Activated CD4-positive, alpha-beta memory T cell treated with anti-CD3 and anti-CD28 coated beads for 36 hours (primary cell): Measurements from ENCODE around the gene BCL11A. TPM values are rescaled to one million over a fixed set of nuclear protein-coding genes. Genes with fewer than 3 reads are reported as not detected.

Source experiments
- CTCF ChIA-PET: fragments of 350-600 bp; sonication (Branson Sonifier 250); formaldehyde crosslinking; loops from one replicate; lab custom pipeline; 2021; ENCODE audit warnings: antibody characterized with exemption, inconsistent platforms; lab: Charles Lee
- POLR2A ChIA-PET: fragments of 350-600 bp; sonication (Branson Sonifier 250); formaldehyde crosslinking; loops from one replicate; lab custom pipeline; 2021; ENCODE audit warnings: antibody characterized with exemption; lab: Charles Lee
- DNase-seq: peaks from one replicate; pipeline ENCODE4 v3.0.0-alpha.2; 2020
- H3K27ac Mint-ChIP-seq: one replicate; pipeline ENCODE4 v1.8.0; 2021; ENCODE audit warnings: mixed read lengths
- H3K27me3 Mint-ChIP-seq: one replicate; pipeline ENCODE4 v1.8.0; 2021; ENCODE audit warnings: mixed read lengths
- H3K36me3 Mint-ChIP-seq: one replicate; pipeline ENCODE4 v1.8.0; 2021; ENCODE audit warnings: mixed read lengths
- H3K4me1 Mint-ChIP-seq: one replicate; pipeline ENCODE4 v1.8.0; 2021; ENCODE audit warnings: low read depth, mixed read lengths
- H3K4me3 Mint-ChIP-seq: one replicate; pipeline ENCODE4 v1.8.0; 2021; ENCODE audit warnings: mild to moderate bottlenecking, mixed read lengths
- H3K9me3 Mint-ChIP-seq: one replicate; pipeline ENCODE4 v1.8.0; 2021; ENCODE audit warnings: mixed read lengths
- intact Hi-C: fragments of 100-400 bp; cut with micrococcal nuclease; formaldehyde crosslinking; loops from one replicate; pipeline ENCODE4 v1.15.1; 2023
- total RNA-seq, 2 experiments: library from RNA; stranded (reverse); gene quantifications; one replicate each; pipeline ENCODE4 v1.2.3, GENCODE V29; 2021

The BCL11A gene
- total RNA-seq, 2 experiments from 2014 or later: not detected

DNA sequence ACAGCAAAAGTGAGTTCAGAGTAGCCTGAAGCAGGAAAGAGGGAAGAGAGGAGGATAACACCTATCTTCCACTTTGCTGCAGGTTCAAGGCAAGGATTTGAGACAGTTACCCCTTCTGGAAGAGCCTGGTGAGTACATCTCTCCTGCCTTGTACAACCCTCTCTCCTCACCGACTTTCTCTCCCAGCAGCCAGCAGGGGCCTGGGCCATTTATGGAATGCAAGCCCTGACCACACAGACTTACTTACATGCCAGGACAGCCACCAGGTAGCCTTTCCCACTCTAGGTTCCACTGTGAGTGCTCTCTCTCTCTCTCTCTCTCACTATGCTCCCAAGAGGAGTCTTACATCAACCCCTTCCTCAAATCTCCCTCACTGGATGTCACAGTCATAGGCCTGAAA, 57.0 kb downstream of the BCL11A start:
- POLR2A ChIA-PET: no interaction called here
- Mint-ChIP-seq H3K27ac (no peak overlapping the region), H3K27me3 (peaks cover 5% of the 10 kb centered on the region), H3K36me3 (no peaks in the 10 kb centered on the region), H3K9me3 (no peaks in the 10 kb centered on the region), H3K4me3 (no peak overlapping the region), H3K4me1 (no peaks in the 10 kb centered on the region)
- CTCF ChIA-PET: interaction anchor here (1.2 kb wide), 1 partner anchor 85 kb away, joined by 4 read pairs; no protein-coding TSS in a partner anchor
- no peak for DNase-seq
- intact Hi-C loops: no loop called here

DNA sequence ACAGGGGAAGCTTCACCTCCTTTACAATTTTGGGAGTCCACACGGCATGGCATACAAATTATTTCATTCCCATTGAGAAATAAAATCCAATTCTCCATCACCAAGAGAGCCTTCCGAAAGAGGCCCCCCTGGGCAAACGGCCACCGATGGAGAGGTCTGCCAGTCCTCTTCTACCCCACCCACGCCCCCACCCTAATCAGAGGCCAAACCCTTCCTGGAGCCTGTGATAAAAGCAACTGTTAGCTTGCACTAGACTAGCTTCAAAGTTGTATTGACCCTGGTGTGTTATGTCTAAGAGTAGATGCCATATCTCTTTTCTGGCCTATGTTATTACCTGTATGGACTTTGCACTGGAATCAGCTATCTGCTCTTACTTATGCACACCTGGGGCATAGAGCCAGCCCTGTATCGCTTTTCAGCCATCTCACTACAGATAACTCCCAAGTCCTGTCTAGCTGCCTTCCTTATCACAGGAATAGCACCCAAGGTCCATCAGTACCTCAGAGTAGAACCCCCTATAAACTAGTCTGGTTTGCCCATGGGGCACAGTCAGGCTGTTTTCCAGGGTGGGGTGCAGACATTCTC, 58.3 kb downstream of the BCL11A start:
- Mint-ChIP-seq H3K27ac (no peak overlapping the region), H3K9me3 (no peaks in the 10 kb centered on the region), H3K27me3 (peaks cover 5% of the 10 kb centered on the region), H3K4me3 (no peak overlapping the region), H3K4me1 (no peaks in the 10 kb centered on the region), H3K36me3 (no peaks in the 10 kb centered on the region)
- CTCF ChIA-PET: interaction anchor here (1.1 to 1.2 kb wide), 2 partner anchors 87 to 148 kb away, joined by 3 to 4 read pairs; no protein-coding TSS in a partner anchor
- POLR2A ChIA-PET: no interaction called here
- intact Hi-C loops: no loop called here
- DNase-seq: no peak

GRCh38 chr2:60493804-60494387, 59.6 kb downstream of the BCL11A start:
- Mint-ChIP-seq H3K36me3 (no peaks in the 10 kb centered on the region), H3K4me3 (no peak overlapping the region), H3K9me3 (no peaks in the 10 kb centered on the region), H3K4me1 (no peaks in the 10 kb centered on the region), H3K27me3 (peaks cover 3% of the 10 kb centered on the region), H3K27ac (no peak overlapping the region)
- CTCF ChIA-PET: interaction anchor here (1.1 kb wide), 1 partner anchor 149 kb away, joined by 3 read pairs; no protein-coding TSS in a partner anchor
- intact Hi-C loops: no loop called here
- no peak for DNase-seq
- POLR2A ChIA-PET: no interaction called here

GRCh38 chr2:60492548-60492947, 60.9 kb downstream of the BCL11A start:
- ChIA-PET POLR2A (no interaction called here), CTCF (no interaction called here)
- Mint-ChIP-seq H3K27ac (no peak overlapping the region), H3K4me3 (no peak overlapping the region), H3K36me3 (no peaks in the 10 kb centered on the region), H3K4me1 (no peaks in the 10 kb centered on the region), H3K27me3 (peaks cover 3% of the 10 kb centered on the region), H3K9me3 (no peaks in the 10 kb centered on the region)
- intact Hi-C loops: no loop called here
- DNase-seq: no peak

GRCh38 chr2:60490848-60491247, 62.6 kb downstream of the BCL11A start:
- Mint-ChIP-seq H3K4me3 (no peak overlapping the region), H3K36me3 (no peaks in the 10 kb centered on the region), H3K4me1 (no peaks in the 10 kb centered on the region), H3K9me3 (no peaks in the 10 kb centered on the region), H3K27ac (no peak overlapping the region), H3K27me3 (peaks cover 4% of the 10 kb centered on the region)
- DNase-seq: no peak
- ChIA-PET POLR2A (no interaction called here), CTCF (no interaction called here)
- intact Hi-C loops: no loop called here

DNA sequence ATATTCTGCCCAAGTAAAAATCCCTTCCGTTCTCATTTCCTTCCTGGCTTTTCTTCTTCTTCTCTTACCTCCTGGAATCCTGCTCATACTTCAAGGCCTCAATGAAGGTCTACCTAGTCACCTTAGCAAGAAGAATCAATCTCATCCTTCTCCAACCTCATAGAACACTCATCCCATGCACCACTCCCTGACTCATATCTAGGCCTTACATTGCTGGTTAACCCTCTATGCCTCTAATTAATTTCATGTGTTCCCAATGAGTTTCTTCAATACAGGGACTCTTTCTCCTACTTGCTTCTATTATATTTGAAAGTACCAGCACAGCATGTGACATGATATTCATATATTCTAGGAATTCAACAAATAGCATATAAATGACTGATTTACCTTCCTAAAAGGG, 63.0 kb downstream of the BCL11A start:
- ChIA-PET POLR2A (no interaction called here), CTCF (interaction anchor here (0.6 kb wide), 1 partner anchor 60 kb away, joined by 3 read pairs; no protein-coding TSS in a partner anchor)
- intact Hi-C loops: no loop called here
- no peaks in the 10 kb centered on the region for H3K36me3 Mint-ChIP-seq
- H3K27me3 Mint-ChIP-seq: peaks cover 6% of the 10 kb centered on the region
- no peak overlapping the region for H3K27ac Mint-ChIP-seq
- DNase-seq: no peak
- H3K4me3 Mint-ChIP-seq: no peak overlapping the region
- H3K9me3 Mint-ChIP-seq: no peaks in the 10 kb centered on the region
- no peaks in the 10 kb centered on the region for H3K4me1 Mint-ChIP-seq

GRCh38 chr2:60489289-60489688, 64.2 kb downstream of the BCL11A start:
- Mint-ChIP-seq H3K27ac (no peak overlapping the region), H3K36me3 (no peaks in the 10 kb centered on the region), H3K4me1 (no peaks in the 10 kb centered on the region), H3K9me3 (no peaks in the 10 kb centered on the region), H3K27me3 (peaks cover 6% of the 10 kb centered on the region), H3K4me3 (no peak overlapping the region)
- POLR2A ChIA-PET: no interaction called here
- intact Hi-C loops: no loop called here
- DNase-seq: no peak
- CTCF ChIA-PET: no interaction called here

DNA sequence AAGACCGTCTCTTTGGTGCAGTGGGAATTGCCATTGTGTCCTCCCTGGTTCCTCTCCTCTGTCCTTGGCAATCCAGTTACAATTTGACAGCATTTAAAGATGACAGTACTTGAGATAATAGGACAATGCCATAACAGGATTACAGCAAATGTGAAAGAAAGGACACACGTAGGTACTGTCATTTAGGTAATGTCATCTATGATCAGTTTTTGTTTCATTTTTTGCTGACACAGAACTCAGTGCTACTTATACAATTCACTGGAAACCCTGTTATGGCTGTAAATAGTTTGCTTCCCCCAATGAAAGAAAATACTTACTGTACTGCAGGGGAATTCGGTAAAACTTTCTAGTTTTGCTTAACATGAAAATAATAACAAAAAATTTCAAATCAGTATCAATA, 65.2 kb downstream of the BCL11A start:
- Mint-ChIP-seq H3K9me3 (no peaks in the 10 kb centered on the region), H3K4me1 (no peaks in the 10 kb centered on the region), H3K36me3 (no peaks in the 10 kb centered on the region), H3K27me3 (peaks cover 7% of the 10 kb centered on the region), H3K27ac (no peak overlapping the region), H3K4me3 (no peak overlapping the region)
- ChIA-PET POLR2A (no interaction called here), CTCF (no interaction called here)
- intact Hi-C loops: no loop called here
- DNase-seq: no peak

DNA sequence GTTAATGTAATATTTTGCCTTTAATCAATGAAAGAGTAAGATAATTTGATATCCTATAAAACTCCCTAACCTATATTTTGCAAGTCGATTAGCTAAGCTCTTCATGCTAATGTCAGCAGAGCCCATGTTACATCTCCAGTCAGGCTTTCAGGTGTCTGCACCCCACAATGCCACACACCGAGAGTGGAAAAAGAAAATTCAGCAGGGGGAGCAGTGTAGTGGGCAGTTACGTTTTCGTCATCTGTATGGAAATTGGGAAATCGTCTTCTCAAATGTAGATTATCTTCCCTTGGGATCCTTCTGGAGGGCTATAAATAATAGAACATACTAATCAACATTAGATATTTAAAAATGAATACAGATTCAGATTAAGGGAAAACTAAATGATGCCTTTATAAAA, 66.3 kb downstream of the BCL11A start:
- no peak for DNase-seq
- Mint-ChIP-seq H3K4me1 (no peaks in the 10 kb centered on the region), H3K9me3 (no peaks in the 10 kb centered on the region), H3K36me3 (no peaks in the 10 kb centered on the region), H3K27ac (no peak overlapping the region), H3K27me3 (peaks cover 7% of the 10 kb centered on the region), H3K4me3 (no peak overlapping the region)
- intact Hi-C loops: no loop called here
- ChIA-PET CTCF (interaction anchor here (0.6 kb wide), 1 partner anchor 278 kb away, joined by 3 read pairs; no protein-coding TSS in a partner anchor), POLR2A (no interaction called here)

DNA sequence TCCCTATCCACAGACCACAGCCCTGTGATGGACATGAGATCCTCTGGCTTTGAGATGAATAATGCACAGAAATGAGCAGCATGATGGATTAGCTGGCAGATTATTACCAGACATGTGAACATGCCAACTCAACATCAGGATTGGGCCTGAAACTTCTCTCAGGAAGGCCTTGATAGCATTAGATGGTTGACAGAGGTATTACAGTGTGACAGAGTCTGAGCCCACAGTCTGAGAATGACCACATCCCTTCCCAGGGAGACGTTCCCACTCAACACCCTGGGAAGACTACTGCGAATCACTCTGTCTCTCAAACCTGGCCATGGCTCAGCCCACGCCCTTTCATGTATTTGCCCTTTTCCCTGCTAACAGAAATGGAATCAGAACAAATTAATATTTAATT, 66.9 kb downstream of the BCL11A start:
- Mint-ChIP-seq H3K36me3 (no peaks in the 10 kb centered on the region), H3K27ac (no peak overlapping the region), H3K27me3 (peaks cover 9% of the 10 kb centered on the region), H3K4me1 (no peaks in the 10 kb centered on the region), H3K9me3 (no peaks in the 10 kb centered on the region), H3K4me3 (no peak overlapping the region)
- ChIA-PET CTCF (no interaction called here), POLR2A (no interaction called here)
- no peak for DNase-seq
- intact Hi-C loops: no loop called here

GRCh38 chr2:60486067-60486466, 67.4 kb downstream of the BCL11A start:
- no peak for DNase-seq
- no peaks in the 10 kb centered on the region for H3K36me3 Mint-ChIP-seq
- peaks cover 12% of the 10 kb centered on the region for H3K27me3 Mint-ChIP-seq
- CTCF ChIA-PET: no interaction called here
- H3K4me1 Mint-ChIP-seq: no peaks in the 10 kb centered on the region
- intact Hi-C loops: no loop called here
- no peaks in the 10 kb centered on the region for H3K9me3 Mint-ChIP-seq
- H3K27ac Mint-ChIP-seq: no peak overlapping the region
- POLR2A ChIA-PET: no interaction called here
- no peak overlapping the region for H3K4me3 Mint-ChIP-seq

DNA sequence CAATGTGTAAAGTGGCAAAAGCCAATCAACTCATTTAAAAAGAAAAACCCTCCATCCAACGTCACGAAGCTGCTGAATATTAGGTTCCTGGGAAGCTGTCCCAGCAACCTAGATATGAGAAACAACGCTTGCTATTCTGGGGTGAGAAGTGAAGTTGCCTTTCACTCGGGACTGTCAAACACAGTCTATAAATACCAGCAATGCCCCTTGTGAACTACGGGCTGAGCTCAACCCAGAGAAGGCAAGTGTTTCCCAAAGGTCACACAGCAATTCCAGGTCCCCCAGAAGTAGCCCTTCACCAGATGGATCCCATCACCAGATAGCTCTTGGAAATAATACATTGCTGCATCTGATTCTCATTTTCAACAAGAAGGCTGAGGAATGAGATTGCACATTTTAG, 67.9 kb downstream of the BCL11A start:
- intact Hi-C loops: no loop called here
- no peaks in the 10 kb centered on the region for H3K9me3 Mint-ChIP-seq
- no peak for DNase-seq
- H3K27ac Mint-ChIP-seq: no peak overlapping the region
- peaks cover 16% of the 10 kb centered on the region for H3K27me3 Mint-ChIP-seq
- no peaks in the 10 kb centered on the region for H3K4me1 Mint-ChIP-seq
- no peaks in the 10 kb centered on the region for H3K36me3 Mint-ChIP-seq
- ChIA-PET POLR2A (no interaction called here), CTCF (no interaction called here)
- no peak overlapping the region for H3K4me3 Mint-ChIP-seq

GRCh38 chr2:60485055-60485454, 68.4 kb downstream of the BCL11A start:
- no peak for DNase-seq
- Mint-ChIP-seq H3K27me3 (peaks cover 16% of the 10 kb centered on the region), H3K4me1 (no peaks in the 10 kb centered on the region), H3K4me3 (no peak overlapping the region), H3K27ac (no peak overlapping the region), H3K36me3 (no peaks in the 10 kb centered on the region), H3K9me3 (no peaks in the 10 kb centered on the region)
- POLR2A ChIA-PET: no interaction called here
- intact Hi-C loops: no loop called here
- CTCF ChIA-PET: no interaction called here
